Left cardiac atrium (tissue), 4 donors: Measurements from ENCODE around the gene IL24. TPM values are rescaled to one million over a fixed set of nuclear protein-coding genes. Genes with fewer than 3 reads are reported as not detected.
"Not testable (repeated sequence)": the region's sequence is repeated elsewhere in the genome, so short reads cannot be mapped to it uniquely, and the experiment has no call there.

Experiments
- ATAC-seq, 2 donors: fragments of 200-7000 bp; cut with Tn5 transposase; one replicate each; pipeline ENCODE4 v1.9.1; 2020; ENCODE audit warnings: mild to moderate bottlenecking in 2 of 2, moderate library complexity in 2 of 2
- DNase-seq: peaks from one replicate; pipeline ENCODE4 v3.0.0-alpha.2; 2020
- intact Hi-C, 2 donors: fragments of 100-400 bp; cut with DNase I; formaldehyde crosslinking; loops; one replicate each; pipeline versions ENCODE4 v1.14.1 to v1.15.1; 2022 to 2023
- long read RNA-seq: library from polyadenylated mRNA; unstranded; transcript quantifications from one replicate; pipeline ENCODE4 v2.0.0, GENCODE V29; 2021
- total RNA-seq, 2 donors: library from RNA; stranded (reverse); fragmentation: NEBNext Ultra II Directional; extraction: Animal tissue kit (Norgen Biotek cat#: 25700); gene quantifications; one replicate each; pipeline ENCODE4 v1.2.1, GENCODE V29; 2021
- donor health status: DM: no; HTN: yes; CAD: no.
- donor health status: DM: no; HTN: yes; CAD: no; lungs with severe emphysema.
- donor health status: DM: yes; HTN: yes; CAD: no.
- donor health status: Dilated cardiomyopathy.

Gene IL24, protein sequence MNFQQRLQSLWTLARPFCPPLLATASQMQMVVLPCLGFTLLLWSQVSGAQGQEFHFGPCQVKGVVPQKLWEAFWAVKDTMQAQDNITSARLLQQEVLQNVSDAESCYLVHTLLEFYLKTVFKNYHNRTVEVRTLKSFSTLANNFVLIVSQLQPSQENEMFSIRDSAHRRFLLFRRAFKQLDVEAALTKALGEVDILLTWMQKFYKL
- not detected for total RNA-seq
- long read RNA-seq = 0 reads

DNA sequence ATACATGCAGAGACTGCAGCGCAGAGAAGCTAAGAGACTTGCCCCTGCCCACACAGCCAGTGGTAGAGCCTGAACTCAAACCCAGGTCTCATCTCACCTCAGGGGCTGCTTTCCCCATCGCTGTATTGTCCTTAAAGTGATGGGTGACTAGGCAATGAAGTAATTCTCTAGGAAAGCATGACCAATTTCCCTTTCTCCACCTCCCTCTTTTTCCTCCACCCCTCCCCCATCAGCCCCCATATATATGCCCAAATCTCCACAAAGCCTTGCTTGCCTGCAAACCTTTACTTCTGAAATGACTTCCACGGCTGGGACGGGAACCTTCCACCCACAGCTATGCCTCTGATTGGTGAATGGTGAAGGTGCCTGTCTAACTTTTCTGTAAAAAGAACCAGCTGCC, at the start of gene IL24:
TSS of gene IL24 (plus strand) at position 269 of the 400 bp plus-strand sequence. CDS start 390 bp downstream, outside the sequence.
- no peak for ATAC-seq
- DNase-seq = no peak
- intact Hi-C loops = no loop called here

DNA sequence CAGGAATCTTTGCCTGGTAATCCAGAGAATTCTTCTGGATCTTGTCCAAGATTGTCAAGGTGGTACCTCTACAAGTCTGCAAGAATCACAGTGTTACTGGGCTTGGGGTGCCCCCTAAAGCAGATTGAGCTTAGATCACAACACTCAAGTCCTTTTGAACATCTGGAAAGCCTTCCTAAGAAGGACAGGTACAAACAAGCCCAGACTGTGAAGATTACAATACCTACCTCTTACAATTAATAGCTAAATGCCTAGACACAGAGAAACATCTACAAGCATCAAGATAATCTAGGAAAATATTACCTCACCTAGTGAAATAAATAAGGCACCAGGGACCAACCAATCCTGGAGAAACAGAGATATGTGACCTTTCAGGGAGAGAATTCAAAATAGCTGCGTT, 49.3 kb upstream of the IL24 start:
- ATAC-seq (no peak), DNase-seq (no peak)
- intact Hi-C loops = no loop called here

DNA sequence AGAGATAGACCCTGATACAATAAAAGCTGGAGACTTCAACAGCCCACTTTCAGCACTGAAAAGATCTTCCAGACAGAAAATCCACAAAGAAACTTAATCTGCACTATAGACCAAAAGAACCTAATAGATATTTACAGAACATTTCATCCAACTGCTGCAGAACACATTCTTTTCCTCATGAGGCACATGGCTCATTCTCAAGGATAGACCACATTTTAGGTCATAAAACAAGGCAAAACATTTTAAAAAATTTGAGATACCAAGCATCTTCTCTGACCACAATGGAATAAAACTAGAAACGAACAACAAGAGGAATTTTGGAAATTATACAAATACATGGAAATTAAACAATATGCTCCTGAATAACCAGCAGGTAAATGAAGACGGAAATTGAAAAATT, 46.8 kb upstream of the IL24 start:
- intact Hi-C loops = no loop called here

DNA sequence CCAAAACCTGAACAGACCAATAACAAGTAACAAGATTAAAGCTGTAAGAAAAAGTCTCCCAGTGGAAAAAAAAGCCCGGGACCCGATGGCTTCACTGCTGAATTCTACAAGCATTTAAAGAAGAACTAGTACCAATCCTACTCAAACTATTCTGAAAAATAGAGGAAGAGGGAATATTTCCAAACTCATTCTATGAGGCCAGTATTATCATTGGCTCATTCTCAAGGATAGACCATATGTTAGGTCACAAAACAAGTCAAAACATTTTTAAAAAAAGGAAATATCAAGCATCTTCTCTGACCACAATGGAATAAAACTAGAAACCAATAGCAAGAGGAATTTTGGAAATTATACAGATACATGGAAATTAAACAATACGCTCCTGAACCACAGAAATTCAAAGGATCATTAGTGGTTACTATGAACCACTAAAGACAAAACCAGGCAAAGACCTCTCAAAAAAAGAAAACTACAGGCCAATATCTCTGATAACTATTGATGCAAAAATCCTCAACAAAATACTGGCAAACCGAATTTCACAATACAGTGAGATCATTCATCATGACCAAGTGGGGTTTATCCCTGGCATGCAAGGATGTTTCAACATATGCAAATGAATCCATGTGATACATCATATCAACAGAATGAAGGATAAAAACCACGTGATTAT, 45.8 kb upstream of the IL24 start:
- DNase-seq (no peak), ATAC-seq (no peak)
- intact Hi-C loops = no loop called here

More for the DNA sequence above, 46.8 kb upstream of the IL24 start:
- ATAC-seq (no peak), DNase-seq (no peak)

DNA sequence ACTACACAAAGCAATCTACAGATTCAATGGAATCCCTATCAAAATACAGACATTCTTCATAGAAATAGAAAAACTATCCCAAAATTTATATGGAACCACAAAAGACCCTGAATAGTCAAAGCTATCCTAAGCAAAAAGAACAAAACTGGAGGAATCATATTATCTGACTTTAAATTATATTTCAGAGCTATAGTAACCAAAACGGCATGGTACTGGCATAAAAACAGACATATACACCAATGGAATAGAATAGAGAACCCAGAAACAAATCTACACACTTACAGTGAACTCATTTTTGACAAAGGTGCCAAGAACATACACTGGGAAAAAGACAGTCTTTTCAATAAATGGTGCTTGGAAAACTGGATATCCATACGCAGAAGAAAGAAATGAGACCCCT, 44.6 kb upstream of the IL24 start:
- intact Hi-C loops, DNase-seq, ATAC-seq: not testable (repeated sequence)

DNA sequence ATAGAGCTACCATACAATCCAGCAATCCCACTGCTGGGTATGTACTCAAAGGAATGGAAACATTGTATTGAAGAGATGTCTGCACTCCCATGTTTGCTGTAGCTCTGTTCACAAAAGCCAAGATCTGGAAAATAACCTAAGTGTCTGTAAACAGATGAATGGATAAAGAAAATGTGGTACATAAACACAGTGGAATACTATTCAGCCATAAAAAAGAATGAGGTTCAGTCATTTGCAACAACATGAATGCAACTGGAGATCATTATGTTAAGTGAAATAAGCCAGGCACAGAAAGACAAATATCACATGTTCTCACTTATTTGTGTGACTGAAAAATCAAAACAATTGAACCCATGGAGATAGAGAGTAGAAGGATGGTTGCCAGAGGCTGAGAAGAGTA, 43.5 kb upstream of the IL24 start:
- ATAC-seq, intact Hi-C loops, DNase-seq: not testable (repeated sequence)

DNA sequence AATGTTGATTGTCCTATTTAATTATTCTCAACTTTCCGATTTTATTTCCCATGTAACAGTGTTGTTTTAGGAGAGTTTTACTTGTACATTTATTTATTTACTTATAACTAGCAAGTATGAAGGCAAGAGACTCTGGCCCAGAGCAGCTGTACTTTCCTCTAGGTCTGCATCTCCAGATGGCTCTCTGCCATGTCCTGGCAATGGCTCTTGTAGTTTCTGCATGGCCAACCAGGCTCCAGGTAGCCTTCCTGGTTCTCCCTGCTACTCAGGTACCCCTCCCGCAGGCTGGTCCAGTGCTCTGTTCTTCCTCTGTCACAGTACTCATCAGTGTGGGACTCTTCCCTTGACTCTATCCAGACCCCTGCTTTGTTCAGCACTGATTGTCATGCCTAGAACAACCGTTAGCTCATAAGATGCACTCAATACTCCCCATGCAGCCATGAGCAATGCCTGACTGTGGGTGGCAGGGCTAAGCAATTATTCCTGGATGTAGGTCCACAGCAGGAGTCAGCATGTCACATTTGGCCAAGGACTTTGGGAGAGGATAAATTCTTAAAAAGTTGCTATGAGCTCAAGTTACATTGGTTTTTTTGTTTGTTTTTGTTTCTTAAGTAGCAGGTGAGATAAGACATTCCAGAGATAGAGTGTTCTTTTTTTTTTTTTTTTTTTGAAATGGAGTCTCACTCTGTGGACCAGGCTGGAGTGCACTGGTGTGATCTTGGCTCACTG, 42.7 kb upstream of the IL24 start:
- intact Hi-C loops = no loop called here
- no peak for DNase-seq
- no peak for ATAC-seq

DNA sequence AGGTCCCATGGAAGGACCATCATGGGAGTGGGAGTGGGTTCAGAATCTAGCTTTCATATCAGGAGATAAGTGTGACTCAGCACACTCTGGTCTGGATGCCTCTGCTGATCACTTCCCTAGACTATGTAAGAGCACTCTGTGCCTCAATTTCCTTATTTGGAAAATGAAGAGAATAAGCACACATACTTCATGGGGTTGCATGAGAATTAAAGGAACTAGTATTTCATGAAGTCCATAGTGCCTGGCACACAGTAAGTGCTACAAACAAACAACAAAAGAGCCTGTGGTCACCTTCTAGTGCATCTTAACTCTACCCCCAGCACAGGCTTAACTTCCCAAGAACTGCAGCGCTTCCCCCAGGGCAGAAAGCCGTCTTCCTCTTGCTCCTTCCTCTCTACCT, 41.4 kb upstream of the IL24 start:
- ATAC-seq (peak in 1 of 2 donors; percentile 17), DNase-seq (no peak)
- intact Hi-C loops = no loop called here

DNA sequence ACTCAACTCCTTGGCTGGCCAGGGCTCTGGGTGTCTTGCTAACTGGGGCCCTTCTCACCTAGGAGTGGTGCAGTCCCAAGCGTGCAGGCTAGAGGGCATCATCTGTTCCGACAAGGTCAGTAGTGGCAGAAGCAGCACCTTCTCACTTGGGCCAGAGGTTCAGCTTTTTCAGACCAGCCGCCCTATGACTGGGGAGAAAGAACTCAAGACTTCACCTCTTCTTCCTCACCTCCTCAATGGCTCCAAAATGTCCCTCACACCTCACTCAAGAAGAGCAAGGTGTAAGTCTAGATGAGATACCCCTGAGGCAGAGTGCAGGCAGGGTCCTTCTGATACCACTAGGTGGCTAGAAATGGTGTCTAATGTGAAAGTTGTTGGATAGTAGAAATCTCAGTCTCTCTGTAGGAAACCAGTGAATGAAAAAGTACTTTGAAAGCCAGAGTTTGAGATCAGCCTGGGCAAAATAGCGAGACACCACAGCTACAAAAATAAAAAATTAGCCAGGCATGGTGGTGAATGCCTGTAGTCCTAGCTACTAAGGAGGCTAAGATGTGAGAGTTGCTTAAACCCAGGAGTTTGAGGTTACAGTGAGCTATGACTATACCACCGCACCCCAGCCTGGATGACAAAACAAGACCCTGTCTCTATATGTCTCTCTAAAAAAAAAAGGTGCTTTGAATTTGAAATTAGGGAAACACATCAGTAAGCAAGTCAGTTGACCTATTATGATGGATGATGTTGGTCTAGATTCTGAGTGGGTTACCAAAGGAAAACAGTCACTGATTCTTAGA, 40.4 kb upstream of the IL24 start:
- intact Hi-C loops = no loop called here
- no peak for DNase-seq
- no peak for ATAC-seq

DNA sequence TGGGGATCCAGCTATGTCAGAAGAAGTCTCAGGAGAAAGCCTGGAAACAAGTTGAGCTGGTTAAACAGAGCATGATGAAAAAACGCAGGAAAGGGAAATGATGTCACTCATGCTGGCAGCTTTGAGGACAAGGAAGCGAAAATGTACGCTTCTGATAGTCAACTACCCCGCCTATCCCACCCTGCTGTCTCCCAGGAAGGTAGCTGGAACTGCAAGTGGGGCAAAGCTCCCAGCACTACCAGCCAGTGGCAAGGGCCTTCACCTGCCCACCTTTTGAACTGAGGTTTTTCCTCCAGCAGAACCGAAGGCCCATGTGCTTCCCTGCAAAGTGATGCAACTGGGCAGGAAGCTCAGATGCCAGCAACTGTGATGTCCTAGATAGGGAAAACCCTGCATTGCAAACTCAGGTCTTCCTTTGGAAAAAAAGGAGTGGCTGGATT, 38.1 kb upstream of the IL24 start:
- ATAC-seq (peak in 1 of 2 donors; percentile 38), DNase-seq (no peak)
- intact Hi-C loops = no loop called here

DNA sequence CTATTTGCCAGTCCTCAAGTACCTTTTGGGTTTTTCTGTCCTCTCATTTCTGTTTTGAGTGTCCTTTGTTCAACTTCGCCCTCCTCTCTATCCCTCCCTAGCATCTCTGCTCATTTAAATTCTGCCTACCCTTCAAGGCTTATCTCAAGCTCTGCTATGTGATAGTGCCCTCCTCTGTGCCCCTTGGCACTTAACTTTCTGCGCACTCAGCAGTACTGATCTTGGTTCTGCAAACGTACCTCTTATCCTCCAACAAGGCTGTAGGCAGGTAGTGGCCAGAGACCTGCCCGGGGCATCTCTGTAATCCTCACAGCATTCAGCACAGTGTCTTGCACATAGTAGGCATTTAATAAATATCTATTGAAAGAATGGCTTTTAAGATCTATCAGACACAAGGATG, 37.1 kb upstream of the IL24 start:
- ATAC-seq (no peak), DNase-seq (no peak)
- intact Hi-C loops = no loop called here

DNA sequence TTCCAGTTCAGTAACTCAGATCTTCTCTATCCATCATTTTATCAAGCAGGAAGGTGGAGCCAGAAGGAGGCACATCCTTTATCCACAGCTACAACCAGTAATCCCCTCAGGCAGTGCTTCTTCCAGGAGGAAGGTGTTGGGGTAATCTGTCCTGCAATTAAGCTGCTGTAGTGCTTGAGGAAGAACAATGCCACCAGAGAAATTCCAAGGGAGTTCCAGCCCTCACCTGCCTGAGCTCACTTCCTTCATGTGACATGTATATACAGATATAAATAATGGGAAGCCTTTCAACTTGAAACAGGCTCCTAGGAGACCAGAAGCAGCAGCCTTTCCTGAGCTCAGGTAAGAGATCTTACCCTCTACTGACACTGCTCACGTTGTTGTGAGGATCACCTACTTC, 34.0 kb upstream of the IL24 start:
- ATAC-seq (no peak), DNase-seq (no peak)
- intact Hi-C loops = no loop called here

DNA sequence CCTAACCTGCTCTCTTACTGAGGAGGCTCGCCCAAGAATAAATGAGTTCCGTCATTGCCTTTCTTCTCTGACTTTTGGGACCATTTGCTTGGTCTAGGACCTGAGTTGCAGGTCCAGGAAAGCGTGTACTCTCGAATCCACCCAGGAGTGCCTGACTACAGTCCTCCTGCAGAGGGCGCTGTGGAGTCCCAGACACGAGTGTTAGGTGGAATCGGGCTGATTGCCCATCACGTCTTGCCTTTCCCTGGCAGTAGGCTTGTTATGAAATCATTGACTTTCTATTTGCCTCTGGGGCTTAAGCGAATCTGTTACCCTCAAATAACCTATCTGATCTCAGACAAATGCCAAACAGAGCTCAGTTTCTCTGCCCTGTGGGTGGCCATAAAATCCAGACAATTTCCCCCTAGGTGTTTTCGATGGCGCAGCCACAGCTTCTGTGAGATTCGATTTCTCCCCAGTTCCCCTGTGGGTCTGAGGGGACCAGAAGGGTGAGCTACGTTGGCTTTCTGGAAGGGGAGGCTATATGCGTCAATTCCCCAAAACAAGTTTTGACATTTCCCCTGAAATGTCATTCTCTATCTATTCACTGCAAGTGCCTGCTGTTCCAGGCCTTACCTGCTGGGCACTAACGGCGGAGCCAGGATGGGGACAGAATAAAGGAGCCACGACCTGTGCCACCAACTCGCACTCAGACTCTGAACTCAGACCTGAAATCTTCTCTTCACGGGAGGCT, 32.1 kb upstream of the IL24 start, which contains the start of gene IL20:
TSS of gene IL20 (plus strand) at position 685 of the 733 bp plus-strand sequence. CDS start 230 bp downstream, outside the sequence.
- DNase-seq = peak; percentile 82
- intact Hi-C loops = loop anchor here in 1 of 2 donors (5.0 kb wide), 1 partner anchor 47 kb away; no protein-coding TSS in a partner anchor
- ATAC-seq = peak; percentile 76 to 77

DNA sequence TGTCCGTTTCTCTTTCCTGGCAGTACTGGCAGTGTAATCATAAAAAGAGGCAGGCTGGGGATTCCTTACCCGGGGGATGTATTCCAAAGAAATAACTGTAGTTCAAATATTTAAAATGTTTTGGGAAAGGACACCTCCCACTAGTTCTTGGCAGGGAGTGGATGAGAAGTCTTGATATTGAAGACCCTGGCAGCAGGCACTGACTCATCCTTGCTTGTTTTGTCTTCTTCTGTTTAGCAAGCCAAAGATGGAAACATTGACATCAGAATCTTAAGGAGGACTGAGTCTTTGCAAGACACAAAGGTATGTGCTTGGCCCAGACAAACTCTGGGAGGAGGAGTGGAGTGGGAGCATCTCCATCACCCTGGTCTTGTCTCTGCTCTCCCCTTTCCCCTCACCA, 31.2 kb upstream of the IL24 start:
- DNase-seq = no peak
- peak; percentile 27 to 79 for ATAC-seq
- intact Hi-C loops = loop anchor here in 1 of 2 donors (5.0 kb wide), 1 partner anchor 46 kb away; no protein-coding TSS in a partner anchor

DNA sequence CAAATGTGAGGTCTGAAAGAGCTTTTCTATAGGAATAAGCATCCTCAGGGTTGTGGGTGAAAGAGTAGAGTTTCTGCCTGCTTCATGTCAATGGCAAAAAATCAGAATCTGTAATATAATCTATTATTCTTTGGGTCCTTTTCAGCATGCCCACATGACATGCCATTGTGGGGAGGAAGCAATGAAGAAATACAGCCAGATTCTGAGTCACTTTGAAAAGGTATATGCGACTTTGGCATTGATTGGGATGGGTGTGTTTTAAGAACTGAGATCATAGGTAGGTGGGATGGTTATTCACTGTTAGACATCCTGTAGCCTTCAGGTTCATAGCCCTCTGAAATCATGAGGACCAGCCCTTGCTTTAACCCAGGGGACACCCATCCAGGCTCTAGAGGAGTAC, 30.0 kb upstream of the IL24 start:
- intact Hi-C loops = loop anchor here in 1 of 2 donors (5.0 kb wide), 1 partner anchor 45 kb away; no protein-coding TSS in a partner anchor
- ATAC-seq (no peak), DNase-seq (no peak)

DNA sequence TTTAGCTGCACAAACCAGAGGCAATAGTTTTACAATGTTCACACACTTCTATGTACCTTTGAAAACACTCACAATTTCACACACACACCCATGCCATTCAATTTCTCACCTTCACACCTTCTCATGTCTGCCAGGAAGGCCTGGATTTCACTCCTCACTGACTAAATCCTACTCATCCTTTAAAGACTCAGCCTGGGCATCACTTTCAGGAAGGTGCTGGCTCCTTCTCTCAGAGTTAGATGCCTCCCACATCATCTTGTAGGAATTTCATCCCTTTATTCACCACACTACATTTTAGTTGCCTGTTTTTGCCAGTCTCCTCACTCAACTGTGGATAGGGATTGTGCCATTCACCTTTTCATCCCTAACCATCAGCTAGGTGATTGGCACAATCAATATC, 29.5 kb upstream of the IL24 start:
- intact Hi-C loops = loop anchor here in 1 of 2 donors (5.0 kb wide), 1 partner anchor 45 kb away; no protein-coding TSS in a partner anchor

DNA sequence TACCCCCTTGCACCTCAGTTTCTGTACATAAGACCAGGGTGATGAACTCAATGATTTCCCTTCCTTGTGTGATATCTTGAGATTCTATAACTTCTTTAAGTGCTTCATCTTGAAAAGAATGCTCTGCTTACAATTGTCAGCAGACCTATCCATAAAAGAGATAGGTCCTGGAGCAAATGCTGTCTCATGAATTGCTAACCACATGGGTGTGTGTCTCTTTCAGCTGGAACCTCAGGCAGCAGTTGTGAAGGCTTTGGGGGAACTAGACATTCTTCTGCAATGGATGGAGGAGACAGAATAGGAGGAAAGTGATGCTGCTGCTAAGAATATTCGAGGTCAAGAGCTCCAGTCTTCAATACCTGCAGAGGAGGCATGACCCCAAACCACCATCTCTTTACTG, 29.0 kb upstream of the IL24 start:
- no peak for DNase-seq
- no peak for ATAC-seq
- intact Hi-C loops = loop anchor here in 1 of 2 donors (5.0 kb wide), 1 partner anchor 44 kb away; no protein-coding TSS in a partner anchor

More for the DNA sequence above, 29.5 kb upstream of the IL24 start:
- DNase-seq = no peak
- ATAC-seq = peak in 1 of 2 donors; percentile 53

DNA sequence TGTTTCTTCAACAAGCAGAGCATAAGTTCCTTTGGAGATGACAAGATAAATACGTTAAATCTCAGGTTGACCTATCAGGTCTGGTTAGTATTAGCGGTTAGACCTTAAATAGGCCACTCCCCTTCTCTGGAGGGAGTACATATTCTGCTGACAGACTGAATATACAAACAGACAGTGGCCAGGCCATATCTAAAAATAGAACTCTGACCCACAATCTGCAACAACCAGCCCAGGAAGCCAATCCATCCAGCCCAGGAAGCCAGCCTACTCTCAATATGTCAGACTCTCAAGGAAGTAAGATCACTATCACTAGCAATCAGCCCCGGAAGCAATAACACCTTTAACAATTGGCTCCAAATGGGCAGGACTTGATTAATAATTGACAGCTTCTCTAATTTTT, 25.1 kb upstream of the IL24 start:
- intact Hi-C loops = no loop called here
- DNase-seq = no peak
- ATAC-seq = peak; percentile 38 to 47
